Neural crest cell (in vitro differentiated cells): ENCODE measurements around the gene PIGA. TPM values are rescaled to one million over a fixed set of nuclear protein-coding genes. Genes with fewer than 3 reads are reported as not detected.

ENCODE experiments used
- DNase-seq: peaks from one replicate; pipeline ENCODE4 v3.0.0; 2021; ENCODE audit warnings: low read depth, mixed read lengths, low spot score
- H3K27ac Mint-ChIP-seq: one replicate; pipeline ENCODE4 v1.8.0; 2021; ENCODE audit warnings: mild to moderate bottlenecking, mixed read lengths; ENCODE audit not compliant: unreplicated experiment
- H3K27me3 Mint-ChIP-seq: 2 replicates; pipeline ENCODE4 v1.8.0; 2021; ENCODE audit warnings: low read depth, mild to moderate bottlenecking, mixed read lengths
- H3K36me3 Mint-ChIP-seq: 2 replicates; pipeline ENCODE4 v1.8.0; 2021; ENCODE audit warnings: low read depth, mild to moderate bottlenecking, mixed read lengths
- H3K4me1 Mint-ChIP-seq: 2 replicates; pipeline ENCODE4 v1.8.0; 2021; ENCODE audit warnings: mixed read lengths
- H3K4me3 Mint-ChIP-seq: one replicate; pipeline ENCODE4 v1.8.0; 2021; ENCODE audit warnings: mild to moderate bottlenecking, mixed read lengths
- H3K9me3 Mint-ChIP-seq: 2 replicates; pipeline ENCODE4 v1.8.0; 2021; ENCODE audit warnings: mixed read lengths
- CTCF ChIP-seq: fragments of 200-600 bp; sonication (generic); conservative IDR thresholded peaks from 2 replicates; pipeline ENCODE4 v1.5.0; 2021; ENCODE audit warnings: antibody characterized with exemption, mild to moderate bottlenecking
- total RNA-seq: library from RNA; stranded (reverse); gene quantifications from 2 replicates; pipeline ENCODE4 v1.2.1, GENCODE V29; 2021

PIGA gene
- total RNA-seq, 1 donor from 2014 or later = 23.6 TPM

- no peaks in the 10 kb centered on the region for H3K9me3 Mint-ChIP-seq
- DNase-seq = peak; percentile 48
- no peak overlapping the region for H3K27ac Mint-ChIP-seq
- peaks cover 8% of the 10 kb centered on the region for H3K4me1 Mint-ChIP-seq
- H3K27me3 Mint-ChIP-seq = no peaks in the 10 kb centered on the region
- H3K4me3 Mint-ChIP-seq = no peak overlapping the region
- peak; percentile 78 for TF ChIP-seq CTCF
- no peaks in the 10 kb centered on the region for H3K36me3 Mint-ChIP-seq
Measured at GRCh38 chrX:15349046-15349445, 13.7 kb upstream of the PIGA start.

GRCh38 chrX:15345976-15346375 lies 10.7 kb upstream of the PIGA start:
- no peak for DNase-seq
- Mint-ChIP-seq H3K36me3 (no peaks in the 10 kb centered on the region), H3K27me3 (no peaks in the 10 kb centered on the region), H3K9me3 (no peaks in the 10 kb centered on the region), H3K4me3 (no peak overlapping the region), H3K4me1 (peaks cover 18% of the 10 kb centered on the region), H3K27ac (no peak overlapping the region)
- TF ChIP-seq CTCF = no peak

GRCh38 chrX:15344106-15344505 lies 8.8 kb upstream of the PIGA start:
- Mint-ChIP-seq H3K27ac (no peak overlapping the region), H3K4me3 (no peak overlapping the region), H3K4me1 (peaks cover 35% of the 10 kb centered on the region), H3K9me3 (no peaks in the 10 kb centered on the region), H3K27me3 (no peaks in the 10 kb centered on the region), H3K36me3 (no peaks in the 10 kb centered on the region)
- DNase-seq = no peak
- TF ChIP-seq CTCF = no peak

- Mint-ChIP-seq H3K27me3 (no peaks in the 10 kb centered on the region), H3K9me3 (no peaks in the 10 kb centered on the region), H3K4me1 (peaks cover 34% of the 10 kb centered on the region), H3K4me3 (no peak overlapping the region), H3K27ac (no peak overlapping the region), H3K36me3 (no peaks in the 10 kb centered on the region)
- DNase-seq = no peak
- no peak for TF ChIP-seq CTCF
Measured at GRCh38 chrX:15343075-15343476, 7.8 kb upstream of the PIGA start.

- H3K9me3 Mint-ChIP-seq = no peaks in the 10 kb centered on the region
- no peak for TF ChIP-seq CTCF
- no peaks in the 10 kb centered on the region for H3K36me3 Mint-ChIP-seq
- H3K27ac Mint-ChIP-seq = peak overlapping the region; percentile 95
- DNase-seq = no peak
- H3K4me3 Mint-ChIP-seq = peak overlapping the region; percentile 48
- H3K27me3 Mint-ChIP-seq = no peaks in the 10 kb centered on the region
- H3K4me1 Mint-ChIP-seq = peaks cover 50% of the 10 kb centered on the region
Measured at GRCh38 chrX:15340867-15341266, 5.5 kb upstream of the PIGA start.

GRCh38 chrX:15336023-15336413 lies 695 bp upstream of the PIGA start:
- no peaks in the 10 kb centered on the region for H3K36me3 Mint-ChIP-seq
- peaks cover 45% of the 10 kb centered on the region for H3K4me1 Mint-ChIP-seq
- no peak for DNase-seq
- H3K9me3 Mint-ChIP-seq = no peaks in the 10 kb centered on the region
- H3K27ac Mint-ChIP-seq = peak overlapping the region; percentile 58
- H3K4me3 Mint-ChIP-seq = peak overlapping the region; percentile 92
- TF ChIP-seq CTCF = no peak
- no peaks in the 10 kb centered on the region for H3K27me3 Mint-ChIP-seq
